ENCODE results near the gene ZBTB7A.

The ZBTB7A gene

DNA sequence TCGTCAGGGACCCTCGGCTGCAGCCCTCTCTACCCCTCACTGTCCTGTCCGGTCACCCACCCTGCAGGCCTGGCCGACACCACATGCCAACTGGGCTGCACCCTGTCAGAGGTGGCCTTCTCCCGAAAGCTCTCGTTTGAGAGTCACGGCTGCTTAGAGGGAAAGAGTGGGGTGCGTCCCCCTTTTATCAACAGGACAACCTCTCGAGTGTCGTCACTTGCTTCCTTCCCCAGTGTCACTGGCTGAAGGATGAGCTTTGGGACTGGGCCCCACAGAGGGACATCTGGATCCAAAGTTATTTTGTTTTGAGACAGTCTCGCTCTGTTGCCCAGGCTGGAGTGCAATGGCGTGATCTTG lies 28.8 kb upstream of the ZBTB7A start:
- Histone ChIP-seq H3K79me1 (replicated peaks; ENCODE audit: low read length, poor library complexity, severe bottlenecking) (peaks cover 7% of the 10 kb centered on the region), H4K91ac (ENCODE audit: low read length) (no peak overlapping the region), H2BK120ac (ENCODE audit: low read depth, low read length) (no peak overlapping the region), H2AFZ (ENCODE audit: low read depth, low read length) (no peak overlapping the region), H3K9me3 (ENCODE audit: control insufficient read depth, low read length) (no peaks in the 10 kb centered on the region), H3K23ac (ENCODE audit: low read length in 2 of 2) (no peak overlapping the region), H3K14ac (ENCODE audit: low read length in 2 of 2) (no peak overlapping the region), H3K27me3 (ENCODE audit: control insufficient read depth in 1 of 2, insufficient read depth in 1 of 2, low read length in 2 of 2) (no peaks in the 10 kb centered on the region), H3K4me1 (ENCODE audit: control insufficient read depth, insufficient read depth, low read depth, low read length) (peaks cover 2% of the 10 kb centered on the region), H3K4me3 (ENCODE audit: insufficient read depth in 1 of 2, low read depth in 1 of 2, low read length in 2 of 2) (no peak overlapping the region), H3K27ac (ENCODE audit: low read length, poor library complexity, severe bottlenecking) (no peak overlapping the region), H2AK5ac (ENCODE audit: low read length, severe bottlenecking) (no peak overlapping the region), H3K4me2 (ENCODE audit: low read length, poor library complexity, severe bottlenecking) (no peak overlapping the region), H2BK12ac (ENCODE audit: low read length in 2 of 2) (no peak overlapping the region), H3K18ac (ENCODE audit: low read depth in 1 of 2, low read length in 2 of 2) (no peak overlapping the region), H3K9ac (ENCODE audit: low read length) (no peak overlapping the region), H4K8ac (ENCODE audit: low read length) (no peak overlapping the region), H2BK15ac (ENCODE audit: low read depth, poor library complexity, severe bottlenecking) (no peak overlapping the region), H3K4ac (ENCODE audit: low read depth in 1 of 2, low read length in 2 of 2) (no peak overlapping the region), H3K36me3 (ENCODE audit: control insufficient read depth in 1 of 2, insufficient read depth in 2 of 2, low read depth in 1 of 2, low read length in 2 of 2) (peaks cover 78 to 84% of the 10 kb centered on the region in 2 experiments), H2BK5ac (ENCODE audit: low read depth, low read length, poor library complexity, severe bottlenecking) (no peak overlapping the region)
- no peak for DNase-seq
- 98% methylated on average over 12 of the region's 12 CpGs for WGBS

DNA sequence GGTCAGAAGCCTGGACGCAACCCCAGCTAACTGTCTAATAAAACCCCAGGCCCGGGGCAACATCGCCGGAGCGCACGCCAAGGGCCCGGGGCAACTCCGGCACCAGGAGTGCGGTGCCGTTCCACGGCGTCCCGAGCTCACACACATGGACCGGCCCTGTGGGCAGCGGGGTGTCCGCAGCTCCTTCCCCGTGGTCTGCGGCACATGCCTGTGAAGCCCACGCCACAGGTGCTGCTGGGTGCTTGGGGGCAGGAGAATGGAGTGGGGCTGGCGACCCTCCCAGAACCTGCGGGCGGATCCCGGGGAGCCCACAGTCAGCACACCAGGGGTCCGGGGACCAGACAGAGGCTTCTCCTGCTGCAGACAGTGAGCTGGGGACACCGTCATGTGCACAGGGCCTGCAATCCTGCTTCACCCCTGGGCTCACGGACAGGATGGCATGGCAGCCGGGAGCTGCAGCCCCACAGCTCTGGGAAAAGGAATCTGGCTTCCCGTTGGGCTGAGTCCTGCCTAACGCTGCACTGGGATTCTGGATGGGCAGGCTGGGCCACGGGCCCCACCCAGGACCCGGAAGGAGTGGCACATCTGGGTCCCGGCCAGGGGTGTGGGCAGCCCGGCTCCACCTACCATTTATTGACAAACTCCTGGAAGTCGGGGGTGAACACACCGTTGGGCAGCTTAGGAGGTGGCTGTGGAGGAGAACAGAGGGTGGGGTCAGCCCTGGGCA lies 28.2 kb upstream of the ZBTB7A start:
- no peak overlapping the region for H3K4me2 ChIP-seq (ENCODE audit: low read length, poor library complexity, severe bottlenecking)
- no peaks in the 10 kb centered on the region for H3K9me3 ChIP-seq (ENCODE audit: control insufficient read depth, low read length)
- H3K18ac ChIP-seq (ENCODE audit: low read depth in 1 of 2, low read length in 2 of 2): no peak overlapping the region

DNA sequence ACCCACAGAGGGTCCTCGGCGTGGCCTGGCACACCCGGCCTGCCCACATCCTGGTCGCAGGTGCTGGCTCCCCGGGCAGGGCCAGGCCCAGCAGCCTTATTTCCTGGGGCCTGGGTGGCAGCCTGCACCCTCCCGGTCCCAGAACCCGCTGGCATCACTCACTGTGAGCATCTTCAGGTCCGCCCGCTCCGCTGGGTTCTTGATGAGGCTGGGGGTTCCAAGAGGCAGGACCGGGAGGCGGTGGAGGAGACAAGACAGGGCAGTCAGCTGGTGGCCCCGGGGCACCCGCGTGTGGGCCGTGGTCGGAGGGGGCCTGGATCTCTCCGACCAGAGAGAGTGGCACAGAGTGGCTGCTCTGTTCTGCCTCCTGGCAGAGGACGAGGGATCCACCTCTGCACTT lies 27.6 kb upstream of the ZBTB7A start:
- Histone ChIP-seq H3K27me3 (ENCODE audit: control insufficient read depth in 1 of 2, insufficient read depth in 1 of 2, low read length in 2 of 2) (no peaks in the 10 kb centered on the region), H3K4me1 (ENCODE audit: control insufficient read depth, insufficient read depth, low read depth, low read length) (peaks cover 2% of the 10 kb centered on the region), H4K91ac (ENCODE audit: low read length) (no peak overlapping the region), H2BK15ac (ENCODE audit: low read depth, poor library complexity, severe bottlenecking) (no peak overlapping the region), H3K23ac (ENCODE audit: low read length in 2 of 2) (no peak overlapping the region), H3K79me1 (replicated peaks; ENCODE audit: low read length, poor library complexity, severe bottlenecking) (peaks cover 4% of the 10 kb centered on the region), H4K8ac (ENCODE audit: low read length) (no peak overlapping the region), H2BK12ac (ENCODE audit: low read length in 2 of 2) (no peak overlapping the region), H2AFZ (ENCODE audit: low read depth, low read length) (no peak overlapping the region), H3K9ac (ENCODE audit: low read length) (no peak overlapping the region), H3K9me3 (ENCODE audit: control insufficient read depth, low read length) (no peaks in the 10 kb centered on the region), H2BK120ac (ENCODE audit: low read depth, low read length) (no peak overlapping the region), H3K18ac (ENCODE audit: low read depth in 1 of 2, low read length in 2 of 2) (no peak overlapping the region), H3K36me3 (ENCODE audit: control insufficient read depth in 1 of 2, insufficient read depth in 2 of 2, low read depth in 1 of 2, low read length in 2 of 2) (peaks cover 84 to 85% of the 10 kb centered on the region in 2 experiments), H3K14ac (ENCODE audit: low read length in 2 of 2) (no peak overlapping the region), H3K4ac (ENCODE audit: low read depth in 1 of 2, low read length in 2 of 2) (no peak overlapping the region), H3K4me3 (ENCODE audit: insufficient read depth in 1 of 2, low read depth in 1 of 2, low read length in 2 of 2) (no peak overlapping the region), H3K4me2 (ENCODE audit: low read length, poor library complexity, severe bottlenecking) (no peak overlapping the region), H2BK5ac (ENCODE audit: low read depth, low read length, poor library complexity, severe bottlenecking) (no peak overlapping the region), H2AK5ac (ENCODE audit: low read length, severe bottlenecking) (no peak overlapping the region), H3K27ac (ENCODE audit: low read length, poor library complexity, severe bottlenecking) (no peak overlapping the region)
- 98% methylated on average over 12 of the region's 19 CpGs for WGBS
- DNase-seq: no peak

More for the DNA sequence above, 28.2 kb upstream of the ZBTB7A start:
- no peak overlapping the region for H2AK5ac ChIP-seq (ENCODE audit: low read length, severe bottlenecking)
- no peak overlapping the region for H4K8ac ChIP-seq (ENCODE audit: low read length)
- H3K27ac ChIP-seq (ENCODE audit: low read length, poor library complexity, severe bottlenecking): no peak overlapping the region
- H3K14ac ChIP-seq (ENCODE audit: low read length in 2 of 2): no peak overlapping the region
- H3K9ac ChIP-seq (ENCODE audit: low read length): no peak overlapping the region
- peaks cover 7% of the 10 kb centered on the region for H3K79me1 ChIP-seq (replicated peaks; ENCODE audit: low read length, poor library complexity, severe bottlenecking)
- peaks cover 82 to 84% of the 10 kb centered on the region in 2 experiments for H3K36me3 ChIP-seq (ENCODE audit: control insufficient read depth in 1 of 2, insufficient read depth in 2 of 2, low read depth in 1 of 2, low read length in 2 of 2)
- H3K4me3 ChIP-seq (ENCODE audit: insufficient read depth in 1 of 2, low read depth in 1 of 2, low read length in 2 of 2): no peak overlapping the region
- no peak overlapping the region for H2BK120ac ChIP-seq (ENCODE audit: low read depth, low read length)
- no peak overlapping the region for H3K23ac ChIP-seq (ENCODE audit: low read length in 2 of 2)
- no peak overlapping the region for H2BK15ac ChIP-seq (ENCODE audit: low read depth, poor library complexity, severe bottlenecking)
- peaks cover 2% of the 10 kb centered on the region for H3K4me1 ChIP-seq (ENCODE audit: control insufficient read depth, insufficient read depth, low read depth, low read length)
- no peak overlapping the region for H2AFZ ChIP-seq (ENCODE audit: low read depth, low read length)
- WGBS: 98% methylated on average over 33 of the region's 35 CpGs
- no peak for DNase-seq
- no peaks in the 10 kb centered on the region for H3K27me3 ChIP-seq (ENCODE audit: control insufficient read depth in 1 of 2, insufficient read depth in 1 of 2, low read length in 2 of 2)
- H4K91ac ChIP-seq (ENCODE audit: low read length): no peak overlapping the region
- no peak overlapping the region for H2BK5ac ChIP-seq (ENCODE audit: low read depth, low read length, poor library complexity, severe bottlenecking)
- H3K4ac ChIP-seq (ENCODE audit: low read depth in 1 of 2, low read length in 2 of 2): no peak overlapping the region
- H2BK12ac ChIP-seq (ENCODE audit: low read length in 2 of 2): no peak overlapping the region

DNA sequence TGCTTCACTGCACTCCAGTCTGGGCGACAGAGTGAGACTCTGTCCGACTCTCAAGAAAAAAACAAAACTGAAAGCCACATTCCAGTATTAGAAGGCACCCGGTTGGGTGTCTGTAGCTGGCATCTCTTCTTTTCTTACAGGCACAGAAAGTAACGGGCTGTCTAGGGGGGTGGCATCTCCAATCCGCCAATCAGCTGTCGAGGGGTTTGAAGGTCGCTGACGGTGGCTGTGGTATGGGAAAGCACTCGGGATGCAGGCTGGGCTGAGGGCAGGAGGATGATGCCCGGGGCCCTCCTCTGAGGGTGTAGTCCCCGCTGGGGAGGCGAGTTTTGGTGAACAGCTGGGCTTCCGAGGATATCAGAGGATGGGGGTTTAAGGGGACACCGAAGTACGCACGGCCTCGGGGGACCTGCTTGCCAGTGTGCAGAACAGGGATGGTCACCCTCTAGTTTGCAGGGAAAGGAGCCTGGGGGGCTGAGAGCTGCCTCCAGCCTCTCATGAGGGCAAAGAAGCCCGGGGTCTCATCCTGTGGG lies 27.0 kb upstream of the ZBTB7A start:
- H2BK5ac ChIP-seq (ENCODE audit: low read depth, low read length, poor library complexity, severe bottlenecking): no peak overlapping the region
- H3K18ac ChIP-seq (ENCODE audit: low read depth in 1 of 2, low read length in 2 of 2): no peak overlapping the region
- no peak overlapping the region for H3K4me2 ChIP-seq (ENCODE audit: low read length, poor library complexity, severe bottlenecking)
- no peak overlapping the region for H3K9ac ChIP-seq (ENCODE audit: low read length)
- no peak overlapping the region for H2AFZ ChIP-seq (ENCODE audit: low read depth, low read length)
- no peak overlapping the region for H3K4me3 ChIP-seq (ENCODE audit: insufficient read depth in 1 of 2, low read depth in 1 of 2, low read length in 2 of 2)
- WGBS: 97% methylated on average over 17 of the region's 18 CpGs
- no peak overlapping the region for H3K23ac ChIP-seq (ENCODE audit: low read length in 2 of 2)
- no peak overlapping the region for H2BK120ac ChIP-seq (ENCODE audit: low read depth, low read length)
- peaks cover 2% of the 10 kb centered on the region for H3K4me1 ChIP-seq (ENCODE audit: control insufficient read depth, insufficient read depth, low read depth, low read length)
- H4K91ac ChIP-seq (ENCODE audit: low read length): no peak overlapping the region
- H3K27ac ChIP-seq (ENCODE audit: low read length, poor library complexity, severe bottlenecking): no peak overlapping the region
- no peak overlapping the region for H4K8ac ChIP-seq (ENCODE audit: low read length)
- no peaks in the 10 kb centered on the region for H3K27me3 ChIP-seq (ENCODE audit: control insufficient read depth in 1 of 2, insufficient read depth in 1 of 2, low read length in 2 of 2)
- no peak overlapping the region for H3K14ac ChIP-seq (ENCODE audit: low read length in 2 of 2)
- H2AK5ac ChIP-seq (ENCODE audit: low read length, severe bottlenecking): no peak overlapping the region
- H3K36me3 ChIP-seq (ENCODE audit: control insufficient read depth in 1 of 2, insufficient read depth in 2 of 2, low read depth in 1 of 2, low read length in 2 of 2): peaks cover 82 to 83% of the 10 kb centered on the region in 2 experiments
- peaks cover 3% of the 10 kb centered on the region for H3K79me1 ChIP-seq (replicated peaks; ENCODE audit: low read length, poor library complexity, severe bottlenecking)
- no peak overlapping the region for H2BK15ac ChIP-seq (ENCODE audit: low read depth, poor library complexity, severe bottlenecking)
- no peak for DNase-seq
- H3K4ac ChIP-seq (ENCODE audit: low read depth in 1 of 2, low read length in 2 of 2): no peak overlapping the region
- H3K9me3 ChIP-seq (ENCODE audit: control insufficient read depth, low read length): no peaks in the 10 kb centered on the region
- no peak overlapping the region for H2BK12ac ChIP-seq (ENCODE audit: low read length in 2 of 2)

Measured in mesenchymal stem cell (in vitro differentiated cells and primary cell).